OCI-LY3 (cell line): ENCODE data around the gene MOGAT3.

Experiments used
- H2AFZ ChIP-seq: fragments of 200-600, 300-600 bp; shearing (Covaris generic); 2 replicates; pipeline ENCODE4 v1.6.0; 2014; ENCODE audit warnings: antibody characterized with exemption, low read depth, low read length
- H3K27ac ChIP-seq: fragments of 200-600, 300-600 bp; sonication (generic); 2 replicates; pipeline ENCODE4 v1.5.1; 2014; ENCODE audit warnings: mild to moderate bottlenecking, low read length, moderate library complexity, mixed read lengths
- H3K27me3 ChIP-seq: fragments of 200-600, 300-600 bp; sonication (generic); 2 replicates; pipeline ENCODE4 v1.6.1; 2014; ENCODE audit warnings: low read depth, low read length, mixed read lengths
- H3K36me3 ChIP-seq: fragments of 200-600, 300-600 bp; sonication (generic); replicated peaks from 2 replicates; pipeline ENCODE3; 2014; ENCODE audit warnings: low read depth, low read length, mixed read lengths
- H3K4me1 ChIP-seq: fragments of 300-600, 200-600 bp; sonication (generic); 2 replicates; pipeline ENCODE4 v1.6.1; 2014; ENCODE audit warnings: low read length, mixed read lengths
- H3K4me2 ChIP-seq: fragments of 200-600, 300-600 bp; sonication (generic); 2 replicates; pipeline ENCODE4 v1.6.1; 2014; ENCODE audit warnings: low read length, mixed read lengths
- H3K4me3 ChIP-seq: fragments of 300-600, 200-600 bp; sonication (generic); 2 replicates; pipeline ENCODE4 v1.5.1; 2014; ENCODE audit warnings: antibody characterized with exemption, mild to moderate bottlenecking, low read length, moderate library complexity
- H3K79me2 ChIP-seq: fragments of 300-600, 200-600 bp; shearing (Covaris generic); 2 replicates; pipeline ENCODE4 v1.6.1; 2014; ENCODE audit warnings: mild to moderate bottlenecking, low read length, mixed read lengths
- H3K9ac ChIP-seq: fragments of 300-600, 200-600 bp; shearing (Covaris generic); 2 replicates; pipeline ENCODE4 v1.6.0; 2014; ENCODE audit warnings: mild to moderate bottlenecking, low read length, moderate library complexity
- H3K9me3 ChIP-seq: fragments of 200-600, 300-600 bp; shearing (Covaris generic); 2 replicates; pipeline ENCODE4 v1.6.1; 2014; ENCODE audit warnings: low read length, mixed read lengths; ENCODE audit not compliant: insufficient read depth
- H4K20me1 ChIP-seq: fragments of 200-600, 300-600 bp; sonication (generic); 2 replicates; pipeline ENCODE4 v1.6.1; 2016; ENCODE audit warnings: low read length, mixed read lengths; ENCODE audit not compliant: insufficient read depth
- CTCF ChIP-seq: fragments of 200-600, 300-600 bp; sonication (generic); IDR thresholded peaks from 2 replicates; pipeline ENCODE4 v1.5.1; 2014; ENCODE audit warnings: antibody characterized with exemption, low read length, low read depth
- EZH2phosphoT487 ChIP-seq: fragments of 200-600 bp; shearing (Covaris generic); IDR thresholded peaks from 2 replicates; pipeline ENCODE4 v1.6.1; 2018; ENCODE audit warnings: antibody characterized with exemption, mixed run types, low read depth

MOGAT3 gene

GRCh38 chr7:101235050-101235449 is 34.2 kb upstream of the MOGAT3 start:
- H3K36me3 ChIP-seq, result no peaks in the 10 kb centered on the region
- no peaks in the 10 kb centered on the region for H3K4me1 ChIP-seq
- H3K27ac ChIP-seq, result no peak overlapping the region
- TF ChIP-seq CTCF (peak; percentile 41), EZH2phosphoT487 (no peak)
- H3K9ac ChIP-seq, result no peak overlapping the region
- H3K4me3 ChIP-seq, result no peak overlapping the region
- no peaks in the 10 kb centered on the region for H3K79me2 ChIP-seq
- no peaks in the 10 kb centered on the region for H3K27me3 ChIP-seq
- H3K4me2 ChIP-seq, result no peak overlapping the region
- H2AFZ ChIP-seq, result no peak overlapping the region
- H3K9me3 ChIP-seq, result no peaks in the 10 kb centered on the region
- no peaks in the 10 kb centered on the region for H4K20me1 ChIP-seq

DNA sequence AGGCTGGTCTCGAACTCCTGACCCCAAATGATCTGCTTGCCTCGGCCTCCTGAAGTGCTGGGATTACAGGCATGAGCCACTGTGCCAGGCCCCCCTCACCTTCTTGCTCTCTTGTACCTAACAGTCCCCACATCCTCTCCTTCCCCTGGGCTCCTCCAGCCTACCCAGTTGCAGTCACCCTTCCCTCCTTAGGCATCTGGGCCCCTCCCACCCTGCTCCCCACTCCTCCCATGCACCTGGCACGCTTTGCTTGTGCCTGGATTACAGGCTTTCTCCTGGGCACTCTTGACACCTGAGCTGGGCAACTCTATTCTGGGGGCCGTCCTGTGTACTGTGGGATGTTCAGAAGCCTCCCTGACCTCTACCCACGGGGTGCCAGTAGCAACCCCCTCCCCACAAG is 33.8 kb upstream of the MOGAT3 start:
- no peaks in the 10 kb centered on the region for H3K36me3 ChIP-seq
- H3K27ac ChIP-seq, result no peak overlapping the region
- no peak overlapping the region for H2AFZ ChIP-seq
- H3K9ac ChIP-seq, result no peak overlapping the region
- H3K4me3 ChIP-seq, result no peak overlapping the region
- TF ChIP-seq EZH2phosphoT487 (no peak), CTCF (no peak)
- H3K4me1 ChIP-seq, result no peaks in the 10 kb centered on the region
- H3K4me2 ChIP-seq, result no peak overlapping the region
- H3K9me3 ChIP-seq, result no peaks in the 10 kb centered on the region
- H3K27me3 ChIP-seq, result no peaks in the 10 kb centered on the region
- H4K20me1 ChIP-seq, result no peaks in the 10 kb centered on the region
- H3K79me2 ChIP-seq, result no peaks in the 10 kb centered on the region

DNA sequence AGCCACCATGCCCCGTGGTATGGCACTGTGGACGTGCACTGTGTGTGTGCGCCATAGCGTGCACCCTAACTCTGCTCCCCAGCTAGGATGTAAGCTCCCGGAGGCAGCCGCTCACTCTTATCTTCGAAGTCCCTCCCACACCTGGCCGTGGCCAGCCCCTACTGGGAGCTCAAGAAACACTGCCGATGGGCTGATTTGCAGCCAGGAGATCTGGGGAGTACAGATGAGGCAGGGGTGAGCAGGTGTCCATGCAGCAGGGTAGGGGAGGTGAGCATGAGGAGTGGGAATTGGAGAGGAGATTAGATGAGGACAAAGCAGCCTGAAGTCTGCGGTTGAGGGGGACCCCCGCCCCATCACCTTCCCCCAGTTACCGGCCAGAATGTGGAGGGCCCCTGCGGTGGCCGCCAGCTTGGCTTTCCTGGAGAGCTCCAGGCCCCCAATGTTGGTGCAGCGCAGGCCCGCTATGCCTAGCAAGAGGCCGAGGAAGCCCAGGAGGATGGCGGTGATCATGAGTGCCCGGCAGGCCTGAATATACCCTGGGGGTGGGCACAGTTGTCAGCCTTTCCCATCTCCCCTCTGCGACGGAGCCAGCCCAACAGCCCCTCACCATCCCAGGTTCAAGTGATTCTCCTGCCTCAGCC is 33.2 kb upstream of the MOGAT3 start:
- H3K36me3 ChIP-seq, result no peaks in the 10 kb centered on the region
- no peaks in the 10 kb centered on the region for H3K9me3 ChIP-seq
- no peak overlapping the region for H3K27ac ChIP-seq
- H3K4me3 ChIP-seq, result no peak overlapping the region
- no peak overlapping the region for H2AFZ ChIP-seq
- no peak overlapping the region for H3K9ac ChIP-seq
- no peak overlapping the region for H3K4me2 ChIP-seq
- TF ChIP-seq CTCF, result no peak
- TF ChIP-seq EZH2phosphoT487, result no peak
- no peaks in the 10 kb centered on the region for H4K20me1 ChIP-seq
- H3K79me2 ChIP-seq, result no peaks in the 10 kb centered on the region
- no peaks in the 10 kb centered on the region for H3K4me1 ChIP-seq
- H3K27me3 ChIP-seq, result no peaks in the 10 kb centered on the region

- H2AFZ ChIP-seq, result no peak overlapping the region
- no peak overlapping the region for H3K27ac ChIP-seq
- H3K79me2 ChIP-seq, result no peaks in the 10 kb centered on the region
- H3K36me3 ChIP-seq, result no peaks in the 10 kb centered on the region
- no peak overlapping the region for H3K4me2 ChIP-seq
- H3K27me3 ChIP-seq, result no peaks in the 10 kb centered on the region
- no peak overlapping the region for H3K9ac ChIP-seq
- H3K4me1 ChIP-seq, result no peaks in the 10 kb centered on the region
- H4K20me1 ChIP-seq, result no peaks in the 10 kb centered on the region
- TF ChIP-seq EZH2phosphoT487 (no peak), CTCF (no peak)
- H3K4me3 ChIP-seq, result no peak overlapping the region
- H3K9me3 ChIP-seq, result no peaks in the 10 kb centered on the region
These were observed 31.5 kb upstream of the MOGAT3 start for GRCh38 chr7:101232141-101232850.
